Eye (tissue), 1 donor: ENCODE measurements around the gene WWC1.
"Not testable (repeated sequence)": the region's sequence is repeated elsewhere in the genome, so short reads cannot be mapped to it uniquely, and the experiment has no call there.

Source experiments
- DNase-seq: peaks from one replicate; pipeline ENCODE4 v3.0.0-alpha.2; 2015

Gene WWC1

DNA sequence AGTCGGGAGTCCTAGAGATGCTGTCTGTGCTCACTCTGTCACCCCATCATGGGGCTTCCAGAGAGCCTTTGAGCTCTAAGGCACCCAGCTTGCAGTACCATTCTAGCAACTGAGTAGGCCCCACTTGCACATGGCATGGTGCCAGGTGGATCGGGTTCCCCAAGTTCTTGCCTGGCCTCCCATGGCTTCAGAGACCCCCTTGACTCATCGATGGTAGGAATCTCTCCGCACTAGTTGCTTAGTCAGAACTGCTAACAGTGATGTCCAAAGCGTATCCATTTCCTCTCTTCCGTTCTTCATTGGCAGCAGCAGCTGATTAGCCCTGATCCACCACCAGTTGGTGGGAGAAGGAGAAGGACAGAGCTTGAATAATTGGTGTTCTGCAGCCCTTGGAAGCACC, 124.5 kb downstream of the WWC1 start:
- DNase-seq = no peak

- DNase-seq = no peak
These were observed 126.4 kb downstream of the WWC1 start for GRCh38 chr5:168417731-168418429.

- no peak for DNase-seq
These were observed 129.0 kb downstream of the WWC1 start for GRCh38 chr5:168420461-168420860.

GRCh38 chr5:168422431-168422830, 131.0 kb downstream of the WWC1 start:
- no peak for DNase-seq

- no peak for DNase-seq
These were observed 132.0 kb downstream of the WWC1 start for GRCh38 chr5:168423478-168423877.

- DNase-seq = no peak
These were observed 132.5 kb downstream of the WWC1 start for GRCh38 chr5:168423971-168424370.

DNA sequence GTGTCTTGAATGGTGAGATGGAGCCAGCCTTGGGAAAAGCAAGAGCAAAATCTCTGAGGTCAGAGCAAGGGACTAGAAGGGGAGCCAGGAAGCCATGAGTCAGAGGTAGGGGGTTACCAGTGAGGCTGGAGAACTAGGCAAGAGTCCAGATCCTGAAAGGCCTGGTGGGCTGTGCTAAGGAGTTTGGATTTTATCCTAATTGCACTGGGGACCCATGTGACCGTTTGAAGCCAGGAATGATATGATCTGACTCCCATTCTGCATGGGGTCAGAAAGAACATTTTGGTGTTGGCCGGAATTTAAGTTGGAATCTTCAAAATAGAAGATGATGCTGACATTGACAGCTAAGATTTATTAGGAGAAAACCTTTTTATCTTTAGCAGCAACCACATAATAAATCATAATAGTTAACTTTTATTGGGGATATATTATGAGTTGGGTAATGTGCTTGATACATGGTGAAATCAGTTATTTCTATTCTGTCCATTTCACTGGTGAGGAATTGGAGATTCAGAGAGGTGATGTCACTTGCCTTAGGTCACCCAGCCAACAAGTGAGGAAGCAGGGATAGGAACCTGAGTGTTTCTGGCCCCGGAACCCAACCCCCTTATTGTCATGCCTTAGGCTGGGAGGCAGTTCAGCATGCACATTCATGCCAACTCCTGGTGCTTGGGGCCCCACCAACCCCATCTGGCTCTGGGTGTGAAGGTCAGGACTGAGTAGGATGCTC, 133.3 kb downstream of the WWC1 start:
- DNase-seq = no peak

GRCh38 chr5:168426007-168426863, 134.8 kb downstream of the WWC1 start:
- DNase-seq = peak; percentile 73

DNA sequence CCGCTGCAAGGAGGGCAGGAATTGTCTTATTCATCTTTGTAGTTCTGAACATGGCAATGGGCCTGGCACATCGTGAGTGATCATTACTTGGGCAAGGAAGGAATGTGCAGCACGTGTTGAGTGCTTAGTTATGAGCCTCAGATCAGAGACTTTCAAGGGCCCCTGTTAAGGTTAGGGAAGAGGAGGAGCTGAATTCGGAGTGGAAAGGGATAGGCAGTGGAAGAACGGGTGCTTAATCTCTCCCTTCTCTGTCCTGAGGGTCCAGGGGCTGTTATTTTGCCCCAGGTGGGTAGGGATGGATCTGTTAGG, 135.4 kb downstream of the WWC1 start:
- no peak for DNase-seq

- no peak for DNase-seq
These were observed 135.8 kb downstream of the WWC1 start for GRCh38 chr5:168427224-168427623.

DNA sequence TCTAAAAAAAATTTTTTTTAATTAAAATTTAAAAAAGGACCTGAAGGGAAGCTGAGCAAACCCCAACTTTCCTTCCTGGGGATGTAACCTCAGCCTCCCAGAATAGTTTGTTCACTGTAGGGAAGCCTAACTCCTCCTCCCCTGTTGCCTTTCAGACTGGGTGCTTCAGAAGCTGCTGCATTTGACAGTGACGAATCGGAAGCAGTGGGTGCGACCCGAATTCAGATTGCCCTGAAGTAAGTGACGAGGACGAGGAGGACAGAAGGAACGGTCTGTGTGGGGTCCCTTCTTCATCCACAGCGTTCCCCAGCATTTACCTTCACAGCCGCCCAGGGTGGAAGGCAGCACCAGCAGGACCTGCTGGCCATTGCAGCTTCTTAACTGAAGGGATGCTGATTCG, 137.1 kb downstream of the WWC1 start:
- DNase-seq = no peak

DNA sequence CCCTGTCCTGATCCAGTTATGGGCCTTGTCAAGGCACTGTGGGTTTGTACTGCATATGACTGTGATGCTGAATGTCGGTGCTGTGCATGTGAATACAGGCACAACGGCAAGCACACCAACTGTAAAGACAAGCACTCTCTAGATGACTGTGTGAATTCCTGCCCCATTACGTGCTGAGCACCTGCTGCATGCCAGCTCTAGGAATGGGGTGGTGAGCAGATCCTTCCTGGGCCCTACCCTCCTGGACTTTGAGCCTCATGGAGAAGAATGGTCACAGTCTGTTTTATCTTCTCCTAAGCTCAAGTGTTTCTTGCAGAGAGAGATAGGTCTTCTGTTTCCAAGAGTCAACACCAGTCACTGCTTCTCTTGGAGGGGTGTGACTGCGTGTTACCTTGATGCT, 138.9 kb downstream of the WWC1 start:
- DNase-seq = no peak

DNA sequence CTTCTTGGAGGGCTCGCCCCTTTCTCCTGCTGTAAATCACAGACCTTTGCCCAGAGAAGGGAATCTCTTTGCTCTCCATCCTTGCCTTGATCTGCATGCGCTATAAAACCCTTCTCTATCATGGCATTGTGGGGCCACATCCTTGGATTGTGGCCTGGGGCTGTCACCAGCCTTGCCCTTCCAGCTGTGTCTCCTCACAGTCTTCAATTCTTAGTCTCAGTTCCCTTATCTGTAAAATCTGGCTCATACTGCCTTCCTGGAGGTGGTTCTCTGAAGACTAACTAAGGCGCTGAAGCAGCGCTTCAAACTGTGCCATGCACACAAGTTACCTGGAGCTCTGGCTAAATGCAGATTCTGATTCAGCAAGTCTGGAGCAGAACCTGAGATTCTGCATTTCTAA, 141.5 kb downstream of the WWC1 start:
- DNase-seq = no peak

DNA sequence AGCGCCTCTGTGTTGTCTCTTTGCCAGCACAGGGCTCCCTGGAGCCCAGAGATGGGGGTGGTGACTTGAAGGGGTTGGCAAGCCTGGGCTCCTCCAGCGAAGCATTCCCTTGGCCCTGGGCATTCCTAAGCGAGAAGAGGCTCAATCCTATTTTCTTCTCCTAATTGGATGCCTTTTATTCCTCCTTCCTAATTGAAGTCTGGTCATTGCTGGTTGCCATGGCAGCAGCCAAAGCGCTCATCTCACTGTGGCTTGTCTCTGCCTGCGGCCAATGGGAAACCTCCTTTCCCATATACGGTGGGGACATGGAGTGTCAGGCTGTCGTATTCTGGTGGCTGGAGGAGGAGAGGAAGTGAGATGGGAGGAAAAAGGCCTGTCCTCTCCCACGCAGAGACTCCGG, 142.6 kb downstream of the WWC1 start:
- DNase-seq = peak; percentile 91

- DNase-seq = no peak
These were observed 143.4 kb downstream of the WWC1 start for GRCh38 chr5:168434746-168435321.

DNA sequence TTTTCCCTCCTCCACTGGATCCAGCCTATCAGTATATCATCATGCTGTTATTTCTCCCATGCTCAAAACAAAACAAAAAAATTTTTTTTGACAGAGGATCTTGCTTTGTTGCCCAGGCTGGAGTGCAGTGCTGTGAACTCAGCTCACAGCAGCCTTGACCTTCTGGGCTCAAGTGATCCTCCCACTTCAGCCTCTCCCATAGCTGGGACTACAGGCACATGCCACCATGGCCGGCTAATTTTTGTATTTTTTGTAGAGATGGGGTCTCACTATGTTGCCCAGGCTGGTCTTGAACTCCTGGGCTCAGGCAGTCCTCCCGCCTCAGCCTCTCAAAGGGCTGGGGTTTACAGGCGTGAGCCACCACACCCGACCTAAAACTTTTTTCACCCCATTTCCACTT, 143.9 kb downstream of the WWC1 start:
- not testable (repeated sequence) for DNase-seq

DNA sequence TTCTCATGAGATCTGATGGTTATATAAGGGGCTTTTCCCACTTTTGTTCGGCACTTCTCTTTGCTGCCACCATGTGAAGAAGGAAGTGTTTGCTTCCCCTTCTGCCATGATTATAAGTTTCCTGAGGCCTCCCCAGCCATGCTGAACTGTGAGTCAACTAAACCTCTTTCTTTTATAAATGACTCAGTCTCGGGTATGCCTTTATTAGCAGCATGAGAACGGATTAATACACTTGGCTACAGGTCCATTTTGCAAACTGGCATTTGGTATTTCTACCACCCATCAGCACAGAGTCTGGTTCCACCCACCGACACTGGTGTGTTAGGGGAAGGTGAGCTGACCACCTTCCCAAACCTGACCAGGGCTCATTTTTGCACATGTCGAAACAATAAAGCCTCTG, 146.9 kb downstream of the WWC1 start:
- DNase-seq = no peak

GRCh38 chr5:168443533-168443932, 152.1 kb downstream of the WWC1 start:
- DNase-seq = no peak

DNA sequence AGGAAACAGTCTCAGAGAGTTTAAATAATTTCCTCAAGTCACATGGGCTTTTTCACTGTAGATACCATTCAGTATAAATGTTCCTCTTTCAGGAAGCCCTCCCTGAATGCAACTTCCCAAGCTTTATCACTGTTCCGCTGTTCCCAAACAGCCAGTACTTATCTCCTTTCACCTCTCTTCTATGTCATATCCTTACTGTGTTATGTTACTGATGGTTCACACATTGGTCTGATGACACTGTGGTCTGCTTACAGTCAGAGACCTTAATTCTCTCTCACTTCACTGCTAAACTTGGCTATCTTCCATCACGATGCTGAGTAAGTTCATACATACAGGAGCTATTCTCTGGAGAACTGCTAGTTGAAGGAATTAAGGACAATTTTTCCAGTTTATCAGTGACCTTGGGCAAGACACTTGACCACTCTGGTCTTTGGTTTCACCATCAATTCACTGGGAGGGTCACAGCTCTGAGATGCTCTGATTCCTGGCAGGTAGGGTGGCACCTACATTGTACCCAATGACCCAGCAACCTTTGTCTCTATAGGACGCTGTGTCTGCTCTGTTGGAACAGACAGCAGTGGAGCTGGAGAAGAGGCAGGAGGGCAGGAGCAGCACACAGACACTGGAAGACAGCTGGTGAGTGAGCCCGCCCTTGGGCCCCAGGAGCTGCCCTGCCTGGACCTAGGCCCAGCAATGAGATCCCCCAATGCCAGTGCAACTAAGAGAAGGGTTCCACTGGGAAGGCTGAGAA, 152.7 kb downstream of the WWC1 start:
- no peak for DNase-seq

DNA sequence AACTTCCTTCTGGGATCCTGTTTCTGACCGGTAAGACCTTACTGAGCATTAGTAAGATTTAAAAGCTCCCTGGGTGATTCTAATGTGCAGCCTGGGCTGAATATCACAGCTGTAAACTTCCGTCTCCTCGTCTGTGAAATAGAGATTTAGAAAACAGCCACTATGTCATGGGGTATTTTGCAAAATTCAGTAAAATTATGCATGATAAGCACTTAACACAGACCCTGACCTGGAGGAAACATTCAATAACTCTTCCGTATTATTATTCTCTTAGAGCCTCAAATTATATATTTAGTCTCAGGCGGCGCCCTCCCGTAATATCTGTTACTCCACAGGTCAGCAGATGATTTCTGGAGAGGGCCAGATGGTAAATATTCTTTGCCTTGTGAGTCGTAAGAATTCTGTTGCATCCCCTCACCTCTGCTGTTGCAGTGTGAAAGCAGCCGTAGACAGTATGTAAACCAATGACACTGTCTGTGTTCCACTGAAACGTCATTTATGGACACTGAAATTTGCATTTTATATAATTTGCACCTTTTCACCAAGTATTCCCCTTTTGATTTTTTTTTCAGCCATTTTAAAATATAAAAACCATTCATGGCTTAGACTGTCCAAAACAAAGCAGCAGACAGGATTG, 155.7 kb downstream of the WWC1 start:
- no peak for DNase-seq

DNA sequence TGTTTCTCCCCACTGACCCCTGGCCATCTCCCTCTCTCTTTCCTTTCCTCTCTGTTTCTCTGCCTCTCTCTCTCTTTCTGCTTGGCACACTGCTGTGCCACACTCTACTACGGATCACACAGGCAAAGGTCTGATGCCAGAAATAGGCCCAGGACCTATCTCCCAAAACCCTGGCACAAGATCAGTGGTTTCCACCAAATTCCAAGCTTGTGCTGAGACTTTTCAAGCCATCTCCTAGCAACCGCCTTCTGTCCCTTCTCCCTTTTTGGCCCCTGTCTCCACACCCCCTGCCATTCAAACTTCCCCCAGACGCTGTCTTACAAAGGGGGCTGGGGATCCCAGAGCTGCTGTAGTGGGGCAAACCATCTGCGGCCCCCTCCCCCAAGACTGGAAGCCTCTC, 156.4 kb downstream of the WWC1 start:
- DNase-seq = peak; percentile 39

- no peak for DNase-seq
These were observed 157.7 kb downstream of the WWC1 start for GRCh38 chr5:168449166-168449565.
